ENCODE measurements around the gene TEPSIN.

The TEPSIN gene, protein sequence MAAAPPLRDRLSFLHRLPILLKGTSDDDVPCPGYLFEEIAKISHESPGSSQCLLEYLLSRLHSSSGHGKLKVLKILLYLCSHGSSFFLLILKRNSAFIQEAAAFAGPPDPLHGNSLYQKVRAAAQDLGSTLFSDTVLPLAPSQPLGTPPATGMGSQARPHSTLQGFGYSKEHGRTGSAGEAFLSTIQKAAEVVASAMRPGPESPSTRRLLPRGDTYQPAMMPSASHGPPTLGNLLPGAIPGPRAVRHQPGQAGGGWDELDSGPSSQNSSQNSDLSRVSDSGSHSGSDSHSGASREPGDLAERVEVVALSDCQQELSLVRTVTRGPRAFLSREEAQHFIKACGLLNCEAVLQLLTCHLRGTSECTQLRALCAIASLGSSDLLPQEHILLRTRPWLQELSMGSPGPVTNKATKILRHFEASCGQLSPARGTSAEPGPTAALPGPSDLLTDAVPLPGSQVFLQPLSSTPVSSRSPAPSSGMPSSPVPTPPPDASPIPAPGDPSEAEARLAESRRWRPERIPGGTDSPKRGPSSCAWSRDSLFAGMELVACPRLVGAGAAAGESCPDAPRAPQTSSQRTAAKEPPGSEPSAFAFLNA

DNA sequence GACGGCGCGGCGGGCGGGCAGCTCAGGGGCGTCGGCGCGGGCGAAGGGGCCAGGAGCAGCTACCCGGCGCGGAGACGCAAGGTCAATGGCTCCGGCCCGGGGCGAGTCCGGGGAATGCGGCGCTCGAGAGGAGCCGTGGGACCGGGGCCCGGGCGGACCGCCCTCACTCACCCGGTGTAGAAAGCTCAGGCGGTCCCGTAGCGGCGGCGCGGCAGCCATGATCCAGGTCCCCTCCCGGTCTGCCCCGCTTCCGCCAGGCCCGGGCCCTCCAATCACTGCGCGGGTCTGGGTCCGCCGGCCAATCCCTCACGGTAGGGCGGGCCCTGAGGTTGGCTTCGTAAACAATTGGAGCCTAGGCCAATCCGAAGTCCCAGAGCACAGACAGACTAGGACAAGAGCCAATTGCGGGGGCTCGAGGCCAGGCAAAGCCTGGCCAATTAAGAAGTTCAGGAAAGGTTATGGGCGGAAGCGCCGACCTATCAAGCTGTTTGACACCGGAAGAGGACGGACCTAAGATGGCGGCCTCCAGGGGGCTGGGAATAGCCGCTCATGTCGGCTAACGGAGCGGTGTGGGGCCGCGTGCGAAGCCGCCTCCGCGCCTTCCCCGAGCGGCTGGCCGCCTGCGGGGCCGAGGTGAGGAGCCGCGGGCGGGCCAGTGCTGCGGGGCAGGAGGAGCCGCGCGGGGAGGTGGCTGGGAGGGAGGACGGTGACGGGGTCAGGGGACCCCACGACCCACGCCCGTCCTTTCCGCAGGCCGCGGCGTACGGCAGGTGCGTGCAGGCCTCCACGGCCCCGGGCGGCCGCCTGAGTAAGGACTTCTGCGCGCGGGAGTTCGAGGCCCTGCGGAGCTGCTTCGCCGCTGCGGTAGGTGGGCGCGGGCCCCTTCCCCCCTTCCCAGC, at the start of gene TEPSIN, which contains the start of gene NDUFAF8:
TEPSIN (minus strand) TSS at position 241 of the 899 bp plus-strand sequence; CDS start at position 219, 22 bp downstream.
NDUFAF8 (plus strand) TSS at position 504 of the 899 bp plus-strand sequence; CDS start at position 550, 46 bp downstream.
- DNase-seq (ENCODE audit: low read depth) = peak; percentile 97
- TF ChIP-seq, protein P1, sequence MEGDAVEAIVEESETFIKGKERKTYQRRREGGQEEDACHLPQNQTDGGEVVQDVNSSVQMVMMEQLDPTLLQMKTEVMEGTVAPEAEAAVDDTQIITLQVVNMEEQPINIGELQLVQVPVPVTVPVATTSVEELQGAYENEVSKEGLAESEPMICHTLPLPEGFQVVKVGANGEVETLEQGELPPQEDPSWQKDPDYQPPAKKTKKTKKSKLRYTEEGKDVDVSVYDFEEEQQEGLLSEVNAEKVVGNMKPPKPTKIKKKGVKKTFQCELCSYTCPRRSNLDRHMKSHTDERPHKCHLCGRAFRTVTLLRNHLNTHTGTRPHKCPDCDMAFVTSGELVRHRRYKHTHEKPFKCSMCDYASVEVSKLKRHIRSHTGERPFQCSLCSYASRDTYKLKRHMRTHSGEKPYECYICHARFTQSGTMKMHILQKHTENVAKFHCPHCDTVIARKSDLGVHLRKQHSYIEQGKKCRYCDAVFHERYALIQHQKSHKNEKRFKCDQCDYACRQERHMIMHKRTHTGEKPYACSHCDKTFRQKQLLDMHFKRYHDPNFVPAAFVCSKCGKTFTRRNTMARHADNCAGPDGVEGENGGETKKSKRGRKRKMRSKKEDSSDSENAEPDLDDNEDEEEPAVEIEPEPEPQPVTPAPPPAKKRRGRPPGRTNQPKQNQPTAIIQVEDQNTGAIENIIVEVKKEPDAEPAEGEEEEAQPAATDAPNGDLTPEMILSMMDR (IDR thresholded peaks at IDR 0.05; ENCODE audit: low read depth, low read length, missing control alignments) = no peak
- H3K4me3 ChIP-seq (ENCODE audit: low read depth, low read length) = peak within 1 kb of the TSS; percentile 95

DNA sequence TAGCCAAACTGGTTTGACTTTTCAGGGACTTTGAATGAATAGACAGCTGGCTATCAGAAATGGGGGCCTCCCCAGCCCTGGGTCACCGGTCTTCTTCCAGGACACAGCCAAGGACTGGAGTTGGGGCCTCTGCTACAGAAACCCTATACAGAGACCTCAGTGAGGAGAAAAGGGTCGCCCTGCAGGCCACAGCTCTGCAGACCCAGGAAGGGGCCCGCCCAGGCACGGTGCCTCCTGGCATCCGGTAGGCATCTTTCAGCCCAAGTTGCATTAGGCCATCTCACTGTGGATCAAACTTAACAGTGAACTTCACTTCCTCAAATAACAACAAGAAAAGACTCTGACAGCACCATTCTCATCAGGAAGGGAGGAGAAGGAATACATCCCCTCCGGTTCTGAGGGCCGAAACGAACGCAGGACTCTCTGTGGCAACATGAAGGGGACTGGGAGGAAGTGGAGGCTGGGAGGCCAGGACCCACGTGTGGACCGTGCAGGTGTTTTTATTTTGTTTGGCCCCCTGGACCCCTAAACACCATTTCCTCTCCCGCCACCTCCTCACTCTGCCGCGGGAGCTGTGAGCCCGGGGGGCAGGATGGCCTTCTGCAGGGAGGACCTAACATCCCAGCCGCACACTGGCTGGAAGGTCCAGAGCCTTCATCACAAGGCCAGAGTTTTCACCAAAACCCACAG, 49.0 kb upstream of the TEPSIN start:
- TF ChIP-seq, protein P1 (IDR thresholded peaks at IDR 0.05; ENCODE audit: low read depth, low read length, missing control alignments) = no peak
- no peak overlapping the region for H3K4me3 ChIP-seq (ENCODE audit: low read depth, low read length)
- DNase-seq (ENCODE audit: low read depth) = no peak

DNA sequence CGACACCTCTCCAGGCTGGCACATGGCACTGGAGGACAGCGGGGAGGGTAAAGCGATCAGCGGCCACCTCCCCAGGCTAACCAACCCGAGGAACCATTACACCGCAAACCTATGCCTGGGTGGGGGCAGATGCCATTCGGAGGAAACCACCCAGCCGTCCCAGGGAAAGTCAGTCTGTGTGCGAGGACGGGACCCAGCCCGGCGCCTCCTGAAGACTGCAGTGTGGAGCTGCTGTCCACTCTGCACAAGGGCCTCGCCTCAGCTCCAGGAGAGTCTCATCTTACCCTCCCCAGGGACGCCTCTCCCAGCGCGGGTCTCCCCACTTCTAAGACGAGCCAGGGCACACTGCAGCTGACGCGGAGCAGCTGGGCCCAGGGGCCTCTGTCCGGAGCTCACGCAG, 48.3 kb upstream of the TEPSIN start:
- TF ChIP-seq, protein P1 (IDR thresholded peaks at IDR 0.05; ENCODE audit: low read depth, low read length, missing control alignments) = no peak
- no peak for DNase-seq (ENCODE audit: low read depth)
- no peak overlapping the region for H3K4me3 ChIP-seq (ENCODE audit: low read depth, low read length)

DNA sequence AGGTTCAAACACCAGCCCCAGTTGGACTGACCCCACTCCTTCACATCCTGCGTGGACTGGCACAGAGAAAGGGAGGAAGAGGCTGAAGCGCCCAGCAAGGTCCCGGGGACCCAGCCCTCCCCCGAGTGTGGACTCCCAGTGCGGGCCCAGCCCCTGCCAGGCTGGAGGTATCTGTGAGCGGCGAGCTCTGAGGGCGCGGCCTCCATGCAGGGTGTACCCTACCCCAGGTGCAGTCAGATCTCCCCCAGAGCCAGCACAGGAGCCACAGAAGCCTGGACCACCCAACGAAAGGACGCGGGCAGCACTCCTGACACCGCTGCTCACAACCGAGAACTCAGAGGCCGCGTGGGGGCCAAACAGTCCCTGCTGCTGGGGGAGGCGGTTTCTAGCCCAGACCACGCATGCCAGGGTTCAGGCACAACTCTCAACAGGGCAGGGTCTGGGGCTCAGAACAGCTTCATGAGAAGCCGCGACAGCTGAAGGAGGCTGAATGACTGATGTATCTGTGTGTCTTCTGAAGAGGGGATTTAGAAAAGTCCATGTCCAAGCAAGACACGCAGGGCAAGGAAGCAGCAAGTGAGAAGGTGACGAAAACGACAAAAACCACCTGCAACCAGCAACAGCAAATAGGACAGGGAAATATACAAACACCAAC, 47.8 kb upstream of the TEPSIN start:
- no peak overlapping the region for H3K4me3 ChIP-seq (ENCODE audit: low read depth, low read length)
- TF ChIP-seq, protein P1 (IDR thresholded peaks at IDR 0.05; ENCODE audit: low read depth, low read length, missing control alignments) = no peak
- no peak for DNase-seq (ENCODE audit: low read depth)

DNA sequence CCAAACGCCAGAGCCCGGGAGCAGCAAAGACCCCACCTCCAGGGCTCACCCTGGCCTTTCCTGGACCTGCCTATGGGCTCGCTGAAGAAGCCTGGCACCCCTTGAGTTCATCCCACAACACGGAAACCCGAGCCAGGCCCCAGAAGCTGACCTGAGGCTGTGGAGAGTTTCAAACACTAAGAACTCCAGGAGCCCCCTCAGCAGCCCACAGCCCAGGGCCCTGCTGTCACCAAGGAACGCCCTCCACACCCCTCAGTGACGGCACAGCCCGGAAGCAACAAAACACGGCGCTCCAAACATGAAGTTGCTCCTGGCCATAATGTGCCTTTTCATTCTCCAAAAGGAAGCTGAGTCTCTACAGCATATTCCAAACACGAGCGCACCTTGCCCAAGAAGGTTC, 47.0 kb upstream of the TEPSIN start:
- TF ChIP-seq, protein P1 (IDR thresholded peaks at IDR 0.05; ENCODE audit: low read depth, low read length, missing control alignments) = no peak
- DNase-seq (ENCODE audit: low read depth) = no peak
- H3K4me3 ChIP-seq (ENCODE audit: low read depth, low read length) = peak overlapping the region; percentile 61

Measured in GM12864 (cell line).